ENCODE measurements around the gene MOGAT2. TPM values are rescaled to one million over a fixed set of nuclear protein-coding genes. Genes with fewer than 3 reads are reported as not detected.

MOGAT2 gene
- total RNA-seq, 3 donors from 2014 or later = 86.4 to 247 (median 192) TPM

DNA sequence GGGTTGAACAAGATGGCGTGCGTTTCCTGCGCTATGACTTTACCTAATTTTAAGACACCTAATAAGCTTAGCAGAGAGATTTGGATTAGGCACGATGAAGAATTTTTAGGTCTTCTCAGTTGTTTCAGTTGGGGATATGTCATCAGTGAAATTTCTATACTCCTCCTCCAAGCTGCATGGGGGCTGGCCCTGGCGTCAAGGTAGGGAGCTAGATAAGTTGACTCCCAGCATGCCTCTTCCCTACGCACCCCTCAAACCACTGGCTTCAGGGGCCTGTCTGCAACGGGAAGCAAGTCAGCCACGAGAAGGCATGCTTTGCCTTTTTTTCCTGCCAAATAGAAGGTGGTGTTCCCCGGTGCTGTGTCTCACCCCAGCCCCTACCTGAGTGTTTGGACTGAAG lies 64.2 kb downstream of the MOGAT2 start:
- ATAC-seq (no peak), DNase-seq (no peak)
- H3K4me1 ChIP-seq (ENCODE audit: low read depth) = peaks cover 7% of the 10 kb centered on the region
- no peaks in the 10 kb centered on the region for H3K9me3 ChIP-seq
- TF ChIP-seq, protein P1, sequence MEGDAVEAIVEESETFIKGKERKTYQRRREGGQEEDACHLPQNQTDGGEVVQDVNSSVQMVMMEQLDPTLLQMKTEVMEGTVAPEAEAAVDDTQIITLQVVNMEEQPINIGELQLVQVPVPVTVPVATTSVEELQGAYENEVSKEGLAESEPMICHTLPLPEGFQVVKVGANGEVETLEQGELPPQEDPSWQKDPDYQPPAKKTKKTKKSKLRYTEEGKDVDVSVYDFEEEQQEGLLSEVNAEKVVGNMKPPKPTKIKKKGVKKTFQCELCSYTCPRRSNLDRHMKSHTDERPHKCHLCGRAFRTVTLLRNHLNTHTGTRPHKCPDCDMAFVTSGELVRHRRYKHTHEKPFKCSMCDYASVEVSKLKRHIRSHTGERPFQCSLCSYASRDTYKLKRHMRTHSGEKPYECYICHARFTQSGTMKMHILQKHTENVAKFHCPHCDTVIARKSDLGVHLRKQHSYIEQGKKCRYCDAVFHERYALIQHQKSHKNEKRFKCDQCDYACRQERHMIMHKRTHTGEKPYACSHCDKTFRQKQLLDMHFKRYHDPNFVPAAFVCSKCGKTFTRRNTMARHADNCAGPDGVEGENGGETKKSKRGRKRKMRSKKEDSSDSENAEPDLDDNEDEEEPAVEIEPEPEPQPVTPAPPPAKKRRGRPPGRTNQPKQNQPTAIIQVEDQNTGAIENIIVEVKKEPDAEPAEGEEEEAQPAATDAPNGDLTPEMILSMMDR (IDR thresholded peaks at IDR 0.05) = no peak
- intact Hi-C loops (cut with DNase I, micrococcal nuclease) = no loop called here
- no peak overlapping the region for H3K4me3 ChIP-seq
- no peaks in the 10 kb centered on the region for H3K36me3 ChIP-seq (ENCODE audit: low read depth)

Other genes with a start within 250 kb of the MOGAT2 start
- 1 to 10 TPM; 3.0 to 7.7 (median 4.6) TPM for gene GDPD5, start 191.9 kb upstream of the MOGAT2 start, total RNA-seq
- 10 to 100 TPM; 44.1 to 87.0 (median 50.5) TPM for gene SERPINH1, start 155.6 kb upstream of the MOGAT2 start, total RNA-seq
- 10 to 100 TPM in 1 of 3 donors, 1 to 10 TPM in 1, under 1 TPM in 1; 0.84 to 17.7 (median 1.9) TPM for gene MAP6, start 48.8 kb upstream of the MOGAT2 start, total RNA-seq
- 1 to 10 TPM; 3.4 to 4.2 (median 3.5) TPM for gene DGAT2, start 50.9 kb downstream of the MOGAT2 start, total RNA-seq
- 10 to 100 TPM; 14.9 to 37.1 (median 16.9) TPM for gene UVRAG, start 97.4 kb downstream of the MOGAT2 start, total RNA-seq